Smooth muscle cell (in vitro differentiated cells): ENCODE data around the gene DOCK2. TPM values are rescaled to one million over a fixed set of nuclear protein-coding genes. Genes with fewer than 3 reads are reported as not detected.

Experiments
- DNase-seq: peaks from one replicate; lab custom pipeline; 2025; ENCODE audit not compliant: unreplicated experiment; lab: John Stamatoyannopoulos, UW
- H2AFZ ChIP-seq: fragments of 200-600 bp; sonication (generic); 2 replicates; pipeline ENCODE4 v1.6.0; 2016; ENCODE audit warnings: antibody characterized with exemption, low read depth, mild to moderate bottlenecking
- H3F3A ChIP-seq: fragments of 200-600 bp; sonication (generic); 2 replicates; pipeline ENCODE4 v1.6.0; 2017; ENCODE audit warnings: antibody characterized with exemption, low read depth
- H3K27ac ChIP-seq: fragments of 200-600 bp; sonication (generic); 2 replicates; pipeline ENCODE4 v1.5.1; 2016; ENCODE audit warnings: low read depth, mild to moderate bottlenecking
- H3K27me3 ChIP-seq: fragments of 200-600 bp; sonication (generic); 2 replicates; pipeline ENCODE4 v1.6.1; 2016; ENCODE audit warnings: low read depth, mild to moderate bottlenecking
- H3K36me3 ChIP-seq: fragments of 200-600 bp; sonication (generic); 2 replicates; pipeline ENCODE4 v1.5.1; 2016; ENCODE audit warnings: low read depth
- H3K4me1 ChIP-seq: fragments of 200-600 bp; sonication (generic); 2 replicates; pipeline ENCODE4 v1.5.1; 2016; ENCODE audit warnings: low read depth
- H3K4me2 ChIP-seq: fragments of 200-600 bp; sonication (generic); 2 replicates; pipeline ENCODE4 v1.6.0; 2016; ENCODE audit warnings: mild to moderate bottlenecking
- H3K4me3 ChIP-seq: fragments of 200-600 bp; sonication (generic); 2 replicates; pipeline ENCODE4 v1.5.1; 2016; ENCODE audit warnings: mild to moderate bottlenecking
- H3K79me2 ChIP-seq: fragments of 200-600 bp; sonication (generic); 2 replicates; pipeline ENCODE4 v1.6.0; 2016; ENCODE audit warnings: low read depth, mild to moderate bottlenecking
- H3K9ac ChIP-seq: fragments of 200-600 bp; sonication (generic); 2 replicates; pipeline ENCODE4 v1.6.0; 2016; ENCODE audit warnings: low read depth
- H3K9me3 ChIP-seq: fragments of 200-600 bp; sonication (generic); replicated peaks from 2 replicates; pipeline ENCODE4 v1.5.1; 2016; ENCODE audit warnings: low read depth
- H4K20me1 ChIP-seq: fragments of 200-600 bp; sonication (generic); 2 replicates; pipeline ENCODE4 v1.6.0; 2016; ENCODE audit warnings: low read depth
- WGBS: methylation state at CpG from one replicate; pipeline ENCODE4 v1.1.7; 2016; ENCODE audit warnings: low lambda C conversion rate; 5-methylcytosine and 5-hydroxymethylcytosine counted together
- polyA plus RNA-seq: library from polyadenylated mRNA; unstranded; fragments of >200 nt; fragmentation: Nextera tagmentation; extraction: Ambion mirVana; gene quantifications from 2 replicates; pipeline ENCODE4 v1.2.1, GENCODE V29; 2016
- total RNA-seq: library from RNA; depleted of rRNA; stranded (reverse); fragments of >200 nt; gene quantifications from 2 replicates; pipeline ENCODE4 v1.2.3, GENCODE V29; 2014
- TF ChIP-seq, protein P1 (sequence below): fragments of 200-600 bp; sonication (generic); IDR thresholded peaks from 2 replicates; pipeline ENCODE4 v1.5.1; 2017; ENCODE audit warnings: borderline replicate concordance, mild to moderate bottlenecking, antibody characterized with exemption; ENCODE audit not compliant: insufficient read depth, poor library complexity, severe bottlenecking

The DOCK2 gene
- total and polyA plus RNA-seq, 2 experiments from 2014 or later, result 0.73 to 3.0 TPM

DNA sequence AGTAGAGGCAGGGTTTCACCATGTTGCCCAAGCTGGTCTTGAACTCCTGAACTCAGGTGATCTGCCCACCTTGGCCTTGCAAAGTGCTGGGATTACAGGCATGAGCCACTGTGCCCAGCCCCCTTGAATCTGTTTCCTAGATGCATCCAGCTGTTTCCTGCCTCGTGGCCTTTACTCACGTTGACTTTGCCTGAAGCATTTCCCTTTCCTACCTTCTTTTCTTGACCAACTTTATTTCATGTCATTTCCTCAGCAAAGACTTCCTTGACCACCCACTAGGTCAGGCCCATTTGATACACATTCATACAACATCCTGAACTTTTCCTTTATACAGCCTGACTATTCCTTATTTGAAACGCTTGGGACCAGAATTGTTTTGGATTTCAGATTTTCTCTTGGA lies 51.0 kb downstream of the DOCK2 start:
- no peak overlapping the region for H3K9ac ChIP-seq
- no peak overlapping the region for H2AFZ ChIP-seq
- no peak overlapping the region for H3K27ac ChIP-seq
- DNase-seq, result no peak
- WGBS, result 92% methylated on average over 3 of the region's 3 CpGs
- no peak overlapping the region for H3K4me2 ChIP-seq
- H3K9me3 ChIP-seq, result no peaks in the 10 kb centered on the region
- H3K79me2 ChIP-seq, result no peaks in the 10 kb centered on the region
- no peaks in the 10 kb centered on the region for H3K4me1 ChIP-seq
- TF ChIP-seq, protein P1, sequence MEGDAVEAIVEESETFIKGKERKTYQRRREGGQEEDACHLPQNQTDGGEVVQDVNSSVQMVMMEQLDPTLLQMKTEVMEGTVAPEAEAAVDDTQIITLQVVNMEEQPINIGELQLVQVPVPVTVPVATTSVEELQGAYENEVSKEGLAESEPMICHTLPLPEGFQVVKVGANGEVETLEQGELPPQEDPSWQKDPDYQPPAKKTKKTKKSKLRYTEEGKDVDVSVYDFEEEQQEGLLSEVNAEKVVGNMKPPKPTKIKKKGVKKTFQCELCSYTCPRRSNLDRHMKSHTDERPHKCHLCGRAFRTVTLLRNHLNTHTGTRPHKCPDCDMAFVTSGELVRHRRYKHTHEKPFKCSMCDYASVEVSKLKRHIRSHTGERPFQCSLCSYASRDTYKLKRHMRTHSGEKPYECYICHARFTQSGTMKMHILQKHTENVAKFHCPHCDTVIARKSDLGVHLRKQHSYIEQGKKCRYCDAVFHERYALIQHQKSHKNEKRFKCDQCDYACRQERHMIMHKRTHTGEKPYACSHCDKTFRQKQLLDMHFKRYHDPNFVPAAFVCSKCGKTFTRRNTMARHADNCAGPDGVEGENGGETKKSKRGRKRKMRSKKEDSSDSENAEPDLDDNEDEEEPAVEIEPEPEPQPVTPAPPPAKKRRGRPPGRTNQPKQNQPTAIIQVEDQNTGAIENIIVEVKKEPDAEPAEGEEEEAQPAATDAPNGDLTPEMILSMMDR, result no peak
- H3F3A ChIP-seq, result no peaks in the 10 kb centered on the region
- no peaks in the 10 kb centered on the region for H3K27me3 ChIP-seq
- H3K36me3 ChIP-seq, result no peaks in the 10 kb centered on the region
- H4K20me1 ChIP-seq, result no peaks in the 10 kb centered on the region
- H3K4me3 ChIP-seq, result no peak overlapping the region

DNA sequence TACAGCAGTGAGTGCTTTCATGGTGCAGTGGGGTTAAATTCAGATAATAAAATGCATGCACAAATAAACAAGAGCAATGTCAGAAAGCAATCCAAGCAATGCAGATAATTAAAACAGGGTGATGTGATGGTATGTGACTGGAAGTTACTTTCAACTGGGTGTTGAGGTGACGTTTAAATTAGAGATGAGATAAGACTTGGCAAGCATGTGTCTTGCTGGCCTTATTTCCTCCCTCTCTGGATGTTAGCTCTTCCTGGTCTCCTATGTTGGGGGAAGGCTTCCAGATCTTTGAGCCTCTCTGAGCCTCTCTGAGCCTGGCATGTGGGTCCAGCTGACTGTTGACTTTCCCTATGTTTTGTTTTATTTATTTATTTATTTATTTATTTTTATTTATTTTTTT lies 54.4 kb downstream of the DOCK2 start:
- 53% methylated on average over 1 of the region's 1 CpG for WGBS
- H3K4me1 ChIP-seq, result peaks cover 4% of the 10 kb centered on the region
- no peak for DNase-seq
- no peaks in the 10 kb centered on the region for H3K36me3 ChIP-seq
- no peaks in the 10 kb centered on the region for H3K9me3 ChIP-seq
- no peaks in the 10 kb centered on the region for H3F3A ChIP-seq
- no peaks in the 10 kb centered on the region for H3K27me3 ChIP-seq
- TF ChIP-seq, protein P1, result no peak
- H3K79me2 ChIP-seq, result no peaks in the 10 kb centered on the region
- no peak overlapping the region for H3K27ac ChIP-seq
- H3K9ac ChIP-seq, result no peak overlapping the region
- no peak overlapping the region for H3K4me2 ChIP-seq
- no peaks in the 10 kb centered on the region for H4K20me1 ChIP-seq
- H2AFZ ChIP-seq, result no peak overlapping the region
- no peak overlapping the region for H3K4me3 ChIP-seq

DNA sequence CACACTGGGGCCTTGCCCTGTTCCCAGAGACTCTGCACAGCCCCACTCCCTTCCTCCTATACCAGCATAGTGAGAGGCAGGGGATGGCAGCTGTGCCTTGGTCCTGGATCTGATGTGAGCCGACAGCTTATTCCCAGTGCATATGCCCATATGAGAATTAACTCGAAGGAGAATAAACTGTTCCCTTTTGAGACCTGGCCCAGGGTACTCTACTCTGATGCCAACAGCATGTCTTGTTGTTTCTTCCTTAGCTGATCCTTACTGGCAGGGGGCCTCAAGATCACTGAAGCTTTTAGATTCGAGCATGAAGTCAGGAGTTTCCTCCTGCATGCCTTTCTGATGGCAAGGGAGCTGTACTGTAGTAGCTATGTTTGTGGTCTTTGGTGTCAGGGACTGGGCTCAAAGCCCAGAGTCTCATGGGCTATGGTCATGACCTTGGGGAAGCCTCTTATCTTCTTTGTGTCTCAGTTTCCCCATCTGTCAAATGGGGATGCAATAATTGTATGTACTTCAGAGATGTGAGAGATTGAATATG lies 57.1 kb downstream of the DOCK2 start:
- Histone ChIP-seq H3K27ac (no peak overlapping the region), H3K9ac (no peak overlapping the region), H4K20me1 (no peaks in the 10 kb centered on the region), H3K4me1 (peaks cover 10% of the 10 kb centered on the region), H3K27me3 (no peaks in the 10 kb centered on the region), H3K9me3 (no peaks in the 10 kb centered on the region), H3F3A (no peaks in the 10 kb centered on the region), H3K4me2 (no peak overlapping the region), H2AFZ (no peak overlapping the region), H3K4me3 (no peak overlapping the region), H3K79me2 (no peaks in the 10 kb centered on the region), H3K36me3 (no peaks in the 10 kb centered on the region)
- 94% methylated on average over 3 of the region's 3 CpGs for whole genome bisulfite sequencing
- no peak for DNase-seq
- TF ChIP-seq, protein P1, result no peak

DNA sequence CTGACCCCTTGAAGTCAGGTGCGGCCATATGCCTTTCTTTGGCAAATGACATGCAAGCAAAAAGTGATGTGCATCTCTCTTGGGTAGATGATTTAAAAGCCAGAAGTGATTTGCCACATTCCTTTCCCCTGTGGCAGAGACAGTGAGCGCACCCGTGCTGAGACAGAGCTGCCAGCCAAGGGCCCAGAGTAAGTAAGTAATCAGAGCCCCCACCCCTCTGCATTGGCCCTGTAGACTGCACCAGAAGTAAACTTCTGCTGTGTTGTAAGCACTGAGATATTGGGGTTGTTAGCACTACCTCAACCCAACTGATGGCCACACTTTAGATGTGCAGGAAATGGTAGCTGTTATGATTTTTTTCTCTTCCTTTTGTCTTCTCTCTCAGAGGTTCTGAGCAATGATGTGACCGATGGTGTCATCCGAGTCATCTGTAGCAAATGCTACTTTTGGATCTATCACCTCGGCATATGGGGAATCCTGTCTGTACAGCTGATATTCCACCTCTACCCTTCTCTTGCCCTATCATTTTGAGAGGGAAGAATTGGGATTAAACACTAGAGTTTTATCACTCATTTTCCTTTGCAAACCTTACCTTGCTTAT lies 58.0 kb downstream of the DOCK2 start:
- H3K27ac ChIP-seq, result peak overlapping the region; percentile 96
- H3F3A ChIP-seq, result no peaks in the 10 kb centered on the region
- TF ChIP-seq, protein P1, result no peak
- WGBS, result 79% methylated on average over 6 of the region's 6 CpGs
- no peaks in the 10 kb centered on the region for H3K79me2 ChIP-seq
- H3K4me1 ChIP-seq, result peaks cover 10% of the 10 kb centered on the region
- H3K4me2 ChIP-seq, result peak overlapping the region; percentile 29
- H3K9me3 ChIP-seq, result no peaks in the 10 kb centered on the region
- H3K36me3 ChIP-seq, result no peaks in the 10 kb centered on the region
- peak overlapping the region; percentile 59 for H3K9ac ChIP-seq
- no peaks in the 10 kb centered on the region for H3K27me3 ChIP-seq
- no peaks in the 10 kb centered on the region for H4K20me1 ChIP-seq
- H3K4me3 ChIP-seq, result no peak overlapping the region
- no peak overlapping the region for H2AFZ ChIP-seq
- no peak for DNase-seq
